Liver (tissue), 3 donors: ENCODE measurements around the gene SLIT1.

Experiments
- EGR1 ChIP-seq, 2 donors: IDR thresholded peaks; 2 replicates each; pipeline ENCODE4 v1.6.1; 2016 to 2018; ENCODE audit warnings: antibody characterized with exemption in 2 of 2, low read depth in 2 of 2
- FOXA1 ChIP-seq: IDR thresholded peaks from 2 replicates; pipeline ENCODE4 v1.6.1; 2016; ENCODE audit warnings: antibody characterized with exemption
- JUND ChIP-seq, 2 donors: IDR thresholded peaks; 2 replicates each; pipeline ENCODE4 v1.6.1; 2016; ENCODE audit warnings: antibody characterized with exemption in 2 of 2
- RXRA ChIP-seq, 2 donors: IDR thresholded peaks; 2 replicates each; pipeline ENCODE4 v1.6.1; 2017 to 2018; ENCODE audit warnings: antibody characterized with exemption in 2 of 2, mild to moderate bottlenecking in 1 of 2
- SP1 ChIP-seq: IDR thresholded peaks from 2 replicates; pipeline ENCODE4 v1.6.1; 2018; ENCODE audit warnings: antibody characterized with exemption, mild to moderate bottlenecking
- TF ChIP-seq, protein P1 (sequence below): fragments of 150-350 bp; IDR thresholded peaks from 2 replicates; pipeline ENCODE4 v1.5.1; 2017; ENCODE audit warnings: improper control_type of control experiment, low read depth, low read length; ENCODE audit not compliant: missing input control
- TF ChIP-seq, protein P2 (sequence below): IDR thresholded peaks from 2 replicates; pipeline ENCODE4 v1.6.1; 2016; ENCODE audit warnings: antibody characterized with exemption
- TF ChIP-seq, protein P3 (sequence below): IDR thresholded peaks from 2 replicates; pipeline ENCODE4 v1.6.1; 2016; ENCODE audit warnings: antibody characterized with exemption, mild to moderate bottlenecking
- TF ChIP-seq, protein P4 (sequence below): IDR thresholded peaks from 2 replicates; pipeline ENCODE4 v1.6.1; 2016; ENCODE audit warnings: antibody characterized with exemption
- donor health status: healthy.
- donor health status: healthy.

DNA sequence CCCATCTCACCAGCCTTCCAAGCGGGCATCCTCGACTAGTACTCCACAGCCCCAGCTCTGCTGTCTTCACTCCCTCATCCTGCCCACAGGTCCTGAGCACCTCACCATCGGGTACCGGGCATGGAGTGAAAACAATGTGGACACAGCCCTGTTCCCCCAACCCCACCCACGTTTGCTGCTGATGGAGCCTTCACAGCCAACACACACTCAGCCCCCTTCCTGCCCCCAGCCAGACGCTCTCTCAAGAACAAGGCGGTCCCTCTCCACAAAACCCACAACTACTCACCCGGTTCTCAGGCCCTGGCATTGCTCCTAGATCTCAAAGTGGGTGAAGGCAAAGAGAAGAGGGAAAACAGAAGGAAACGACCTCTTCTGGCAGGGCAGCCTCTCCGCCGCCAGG, 56.1 kb downstream of the SLIT1 start:
- TF ChIP-seq, protein P1, sequence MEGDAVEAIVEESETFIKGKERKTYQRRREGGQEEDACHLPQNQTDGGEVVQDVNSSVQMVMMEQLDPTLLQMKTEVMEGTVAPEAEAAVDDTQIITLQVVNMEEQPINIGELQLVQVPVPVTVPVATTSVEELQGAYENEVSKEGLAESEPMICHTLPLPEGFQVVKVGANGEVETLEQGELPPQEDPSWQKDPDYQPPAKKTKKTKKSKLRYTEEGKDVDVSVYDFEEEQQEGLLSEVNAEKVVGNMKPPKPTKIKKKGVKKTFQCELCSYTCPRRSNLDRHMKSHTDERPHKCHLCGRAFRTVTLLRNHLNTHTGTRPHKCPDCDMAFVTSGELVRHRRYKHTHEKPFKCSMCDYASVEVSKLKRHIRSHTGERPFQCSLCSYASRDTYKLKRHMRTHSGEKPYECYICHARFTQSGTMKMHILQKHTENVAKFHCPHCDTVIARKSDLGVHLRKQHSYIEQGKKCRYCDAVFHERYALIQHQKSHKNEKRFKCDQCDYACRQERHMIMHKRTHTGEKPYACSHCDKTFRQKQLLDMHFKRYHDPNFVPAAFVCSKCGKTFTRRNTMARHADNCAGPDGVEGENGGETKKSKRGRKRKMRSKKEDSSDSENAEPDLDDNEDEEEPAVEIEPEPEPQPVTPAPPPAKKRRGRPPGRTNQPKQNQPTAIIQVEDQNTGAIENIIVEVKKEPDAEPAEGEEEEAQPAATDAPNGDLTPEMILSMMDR = no peak
- no peak for TF ChIP-seq RXRA (IDR thresholded peaks at IDR 0.05)
- TF ChIP-seq, protein P2, sequence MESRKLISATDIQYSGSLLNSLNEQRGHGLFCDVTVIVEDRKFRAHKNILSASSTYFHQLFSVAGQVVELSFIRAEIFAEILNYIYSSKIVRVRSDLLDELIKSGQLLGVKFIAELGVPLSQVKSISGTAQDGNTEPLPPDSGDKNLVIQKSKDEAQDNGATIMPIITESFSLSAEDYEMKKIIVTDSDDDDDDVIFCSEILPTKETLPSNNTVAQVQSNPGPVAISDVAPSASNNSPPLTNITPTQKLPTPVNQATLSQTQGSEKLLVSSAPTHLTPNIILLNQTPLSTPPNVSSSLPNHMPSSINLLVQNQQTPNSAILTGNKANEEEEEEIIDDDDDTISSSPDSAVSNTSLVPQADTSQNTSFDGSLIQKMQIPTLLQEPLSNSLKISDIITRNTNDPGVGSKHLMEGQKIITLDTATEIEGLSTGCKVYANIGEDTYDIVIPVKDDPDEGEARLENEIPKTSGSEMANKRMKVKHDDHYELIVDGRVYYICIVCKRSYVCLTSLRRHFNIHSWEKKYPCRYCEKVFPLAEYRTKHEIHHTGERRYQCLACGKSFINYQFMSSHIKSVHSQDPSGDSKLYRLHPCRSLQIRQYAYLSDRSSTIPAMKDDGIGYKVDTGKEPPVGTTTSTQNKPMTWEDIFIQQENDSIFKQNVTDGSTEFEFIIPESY = no peak
- TF ChIP-seq, protein P3, sequence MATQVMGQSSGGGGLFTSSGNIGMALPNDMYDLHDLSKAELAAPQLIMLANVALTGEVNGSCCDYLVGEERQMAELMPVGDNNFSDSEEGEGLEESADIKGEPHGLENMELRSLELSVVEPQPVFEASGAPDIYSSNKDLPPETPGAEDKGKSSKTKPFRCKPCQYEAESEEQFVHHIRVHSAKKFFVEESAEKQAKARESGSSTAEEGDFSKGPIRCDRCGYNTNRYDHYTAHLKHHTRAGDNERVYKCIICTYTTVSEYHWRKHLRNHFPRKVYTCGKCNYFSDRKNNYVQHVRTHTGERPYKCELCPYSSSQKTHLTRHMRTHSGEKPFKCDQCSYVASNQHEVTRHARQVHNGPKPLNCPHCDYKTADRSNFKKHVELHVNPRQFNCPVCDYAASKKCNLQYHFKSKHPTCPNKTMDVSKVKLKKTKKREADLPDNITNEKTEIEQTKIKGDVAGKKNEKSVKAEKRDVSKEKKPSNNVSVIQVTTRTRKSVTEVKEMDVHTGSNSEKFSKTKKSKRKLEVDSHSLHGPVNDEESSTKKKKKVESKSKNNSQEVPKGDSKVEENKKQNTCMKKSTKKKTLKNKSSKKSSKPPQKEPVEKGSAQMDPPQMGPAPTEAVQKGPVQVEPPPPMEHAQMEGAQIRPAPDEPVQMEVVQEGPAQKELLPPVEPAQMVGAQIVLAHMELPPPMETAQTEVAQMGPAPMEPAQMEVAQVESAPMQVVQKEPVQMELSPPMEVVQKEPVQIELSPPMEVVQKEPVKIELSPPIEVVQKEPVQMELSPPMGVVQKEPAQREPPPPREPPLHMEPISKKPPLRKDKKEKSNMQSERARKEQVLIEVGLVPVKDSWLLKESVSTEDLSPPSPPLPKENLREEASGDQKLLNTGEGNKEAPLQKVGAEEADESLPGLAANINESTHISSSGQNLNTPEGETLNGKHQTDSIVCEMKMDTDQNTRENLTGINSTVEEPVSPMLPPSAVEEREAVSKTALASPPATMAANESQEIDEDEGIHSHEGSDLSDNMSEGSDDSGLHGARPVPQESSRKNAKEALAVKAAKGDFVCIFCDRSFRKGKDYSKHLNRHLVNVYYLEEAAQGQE = no peak
- TF ChIP-seq JUND (IDR thresholded peaks at IDR 0.05) = no peak
- TF ChIP-seq, protein P4, sequence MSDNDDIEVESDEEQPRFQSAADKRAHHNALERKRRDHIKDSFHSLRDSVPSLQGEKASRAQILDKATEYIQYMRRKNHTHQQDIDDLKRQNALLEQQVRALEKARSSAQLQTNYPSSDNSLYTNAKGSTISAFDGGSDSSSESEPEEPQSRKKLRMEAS = no peak
- TF ChIP-seq FOXA1 = no peak
- no peak for TF ChIP-seq SP1
- TF ChIP-seq EGR1 (IDR thresholded peaks at IDR 0.05; ENCODE audit: low read depth in 2 of 2) = no peak
